T-helper 2 cell treated with Interferon-gamma antibody and Interleukin-4, amounts not matched to agents 5 μg/mL and 100 μg/mL, for 36 hours (primary cell): ENCODE results near the gene STPG2.

Experiments used
- DNase-seq: peaks from one replicate; pipeline ENCODE4 v3.0.0; 2021; ENCODE audit warnings: low spot score
- H3K27ac Mint-ChIP-seq: one replicate; pipeline ENCODE4 v1.8.0; 2021; ENCODE audit warnings: mild to moderate bottlenecking, mixed read lengths
- H3K27me3 Mint-ChIP-seq: one replicate; pipeline ENCODE4 v1.8.0; 2021; ENCODE audit warnings: low read depth, mixed read lengths
- H3K36me3 Mint-ChIP-seq: one replicate; pipeline ENCODE4 v1.8.0; 2021; ENCODE audit warnings: low read depth, mixed read lengths
- H3K4me1 Mint-ChIP-seq: one replicate; pipeline ENCODE4 v1.8.0; 2021; ENCODE audit warnings: low read depth, mixed read lengths
- H3K4me3 Mint-ChIP-seq: one replicate; pipeline ENCODE4 v1.8.0; 2022; ENCODE audit warnings: mild to moderate bottlenecking, moderate library complexity, mixed read lengths
- H3K9me3 Mint-ChIP-seq: one replicate; pipeline ENCODE4 v1.8.0; 2021; ENCODE audit warnings: mixed read lengths

Gene STPG2

DNA sequence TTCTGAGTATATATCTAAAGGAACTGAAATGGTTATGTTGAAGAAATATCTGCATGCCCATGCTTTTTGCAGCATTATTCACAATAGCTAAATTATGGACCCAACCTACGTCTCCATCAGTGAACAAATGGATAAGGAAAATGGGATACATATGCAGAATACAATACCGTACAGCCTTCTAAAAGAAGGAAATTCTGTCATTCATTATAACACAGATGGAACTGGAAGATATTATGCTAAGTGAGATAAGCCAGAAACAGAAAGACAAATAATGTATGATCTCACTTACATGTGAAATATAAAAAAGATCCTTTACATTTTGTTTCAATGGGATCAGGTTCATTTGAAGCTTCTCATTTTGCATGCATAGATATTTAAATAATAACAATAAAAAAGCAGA lies 263.3 kb downstream of the STPG2 start:
- no peaks in the 10 kb centered on the region for H3K4me1 Mint-ChIP-seq
- no peak overlapping the region for H3K4me3 Mint-ChIP-seq
- no peaks in the 10 kb centered on the region for H3K36me3 Mint-ChIP-seq

DNA sequence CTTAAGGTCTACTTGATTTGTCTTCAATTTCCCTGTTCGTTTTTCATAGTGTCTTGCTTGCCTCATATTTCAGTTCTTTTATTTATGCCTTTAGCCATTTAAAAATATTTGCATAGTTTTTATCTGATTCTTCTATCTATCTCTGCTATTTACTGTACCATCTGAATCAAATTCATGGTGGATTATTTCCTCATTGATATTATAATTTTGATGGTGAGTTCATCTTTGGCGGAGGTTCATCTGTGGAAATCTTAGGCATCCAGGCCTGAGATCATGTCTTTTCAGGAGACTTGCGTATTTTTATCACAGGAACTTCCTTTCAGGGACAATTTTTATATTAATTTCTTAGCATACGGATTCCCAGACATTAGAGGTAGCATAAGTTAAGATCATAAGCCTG lies 275.2 kb downstream of the STPG2 start:
- H3K4me3 Mint-ChIP-seq: no peak overlapping the region
- H3K27ac Mint-ChIP-seq: no peak overlapping the region

More for the DNA sequence above, 263.3 kb downstream of the STPG2 start:
- Mint-ChIP-seq H3K9me3 (peaks cover 9% of the 10 kb centered on the region), H3K27me3 (no peaks in the 10 kb centered on the region), H3K27ac (no peak overlapping the region)
- DNase-seq: no peak

DNA sequence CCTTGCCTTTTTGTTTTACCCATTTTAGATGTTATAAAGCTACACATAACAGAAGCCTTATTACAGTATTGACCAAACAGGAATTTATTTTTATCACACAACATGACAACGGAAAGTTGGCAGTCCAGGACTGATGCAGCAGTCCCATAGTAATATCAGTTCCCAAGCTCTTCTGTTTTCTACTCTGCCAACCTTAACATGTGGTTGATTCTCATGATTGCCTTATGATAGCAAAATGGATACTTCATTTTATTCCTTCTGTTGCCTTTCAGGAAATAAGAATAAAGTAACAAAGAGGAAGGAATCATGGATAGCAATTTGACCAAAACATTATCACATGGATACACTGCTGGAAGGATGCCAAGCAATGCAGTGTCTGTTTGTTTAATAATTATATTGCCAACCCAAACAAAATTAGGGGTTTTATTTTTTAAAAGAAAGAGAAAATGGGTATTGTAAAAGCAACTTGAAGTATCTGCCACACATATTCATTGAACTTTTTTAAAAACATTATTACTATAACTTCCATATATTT lies 275.7 kb downstream of the STPG2 start:
- no peaks in the 10 kb centered on the region for H3K4me1 Mint-ChIP-seq
- no peaks in the 10 kb centered on the region for H3K36me3 Mint-ChIP-seq
- peaks cover 6% of the 10 kb centered on the region for H3K9me3 Mint-ChIP-seq
- H3K27ac Mint-ChIP-seq: no peak overlapping the region
- no peaks in the 10 kb centered on the region for H3K27me3 Mint-ChIP-seq
- DNase-seq: no peak
- no peak overlapping the region for H3K4me3 Mint-ChIP-seq

More for the DNA sequence above, 275.2 kb downstream of the STPG2 start:
- Mint-ChIP-seq H3K36me3 (no peaks in the 10 kb centered on the region), H3K4me1 (no peaks in the 10 kb centered on the region), H3K9me3 (peaks cover 1% of the 10 kb centered on the region), H3K27me3 (no peaks in the 10 kb centered on the region)
- no peak for DNase-seq

DNA sequence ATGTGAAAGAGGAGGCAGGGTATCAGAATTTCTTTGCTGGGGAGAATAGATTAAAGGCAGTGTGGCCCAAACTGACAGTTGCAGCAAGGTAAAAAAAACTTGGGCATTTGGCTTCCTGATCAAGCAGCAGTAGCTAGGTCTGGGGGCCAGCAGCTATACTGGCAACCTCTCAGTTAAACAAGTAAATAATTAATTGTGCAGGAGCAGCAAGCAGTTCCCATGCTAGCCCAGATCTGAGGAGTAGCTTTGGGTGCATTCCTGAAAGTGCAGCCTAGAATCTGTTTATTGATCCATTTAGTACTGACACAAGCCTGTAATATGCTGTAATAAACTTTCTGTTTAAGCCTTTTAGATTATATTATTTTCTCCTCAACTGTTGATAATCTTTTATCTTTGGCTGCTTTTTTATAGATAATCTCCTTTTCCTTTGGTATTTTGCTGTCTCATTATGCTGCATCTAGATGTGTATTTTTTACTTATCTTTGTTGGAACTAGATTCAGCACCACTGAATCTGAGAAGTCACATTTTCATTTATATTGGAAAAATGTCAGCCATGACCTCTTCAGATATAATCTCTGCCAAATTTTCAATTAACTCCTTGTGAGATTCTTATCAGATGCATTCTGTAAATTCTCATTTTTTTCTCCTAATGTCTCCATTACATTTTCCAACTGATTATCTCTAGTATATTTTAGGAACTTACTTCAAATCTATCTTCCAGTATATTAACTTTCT lies 276.3 kb downstream of the STPG2 start:
- Mint-ChIP-seq H3K4me3 (no peak overlapping the region), H3K9me3 (peaks cover 12% of the 10 kb centered on the region)

DNA sequence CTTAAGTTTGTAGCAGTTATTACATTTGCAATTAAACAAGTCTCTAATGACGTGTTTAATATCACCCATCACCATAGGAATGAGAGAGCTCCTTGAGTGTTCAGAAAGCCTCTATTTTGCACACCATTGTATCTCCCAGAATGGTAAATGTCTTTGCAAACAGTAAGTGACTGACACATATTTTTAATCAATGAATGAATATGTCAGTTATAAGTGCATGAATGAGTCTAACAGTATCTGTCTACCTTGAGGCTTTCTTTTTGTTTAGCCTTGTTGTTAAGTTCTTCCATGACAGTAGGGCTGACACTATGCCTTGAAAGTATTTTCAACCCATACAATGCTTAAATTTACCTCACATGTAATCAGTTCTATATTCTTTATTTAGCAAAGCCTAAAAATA lies 292.2 kb downstream of the STPG2 start:
- Mint-ChIP-seq H3K4me1 (no peaks in the 10 kb centered on the region), H3K27me3 (no peaks in the 10 kb centered on the region), H3K4me3 (no peak overlapping the region), H3K36me3 (no peaks in the 10 kb centered on the region), H3K9me3 (peaks cover 15% of the 10 kb centered on the region), H3K27ac (no peak overlapping the region)
- DNase-seq: no peak

More for the DNA sequence above, 276.3 kb downstream of the STPG2 start:
- Mint-ChIP-seq H3K4me1 (no peaks in the 10 kb centered on the region), H3K27me3 (no peaks in the 10 kb centered on the region), H3K27ac (no peak overlapping the region), H3K36me3 (no peaks in the 10 kb centered on the region)
- DNase-seq: no peak

DNA sequence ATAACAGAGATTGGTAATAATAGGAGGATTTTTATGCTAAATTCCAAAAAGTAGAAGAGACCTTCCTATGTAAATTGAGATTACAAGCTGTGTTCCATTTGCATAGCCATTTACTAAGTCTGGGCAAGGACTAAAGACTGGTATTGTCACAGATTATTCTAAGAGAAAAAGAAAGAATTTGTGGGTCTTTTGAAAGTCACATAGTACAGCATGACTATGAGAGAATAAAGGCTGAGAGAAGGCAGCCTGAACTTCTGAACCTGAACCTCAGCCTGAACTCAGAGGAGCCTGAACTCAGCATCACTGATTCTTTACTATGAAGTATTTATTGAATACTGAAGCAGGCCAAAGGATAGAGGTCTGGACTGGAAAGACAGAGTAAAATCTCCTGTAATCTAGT lies 297.5 kb downstream of the STPG2 start:
- Mint-ChIP-seq H3K27me3 (no peaks in the 10 kb centered on the region), H3K4me1 (no peaks in the 10 kb centered on the region), H3K4me3 (no peak overlapping the region), H3K27ac (no peak overlapping the region), H3K36me3 (no peaks in the 10 kb centered on the region), H3K9me3 (peaks cover 9% of the 10 kb centered on the region)
- DNase-seq: no peak

DNA sequence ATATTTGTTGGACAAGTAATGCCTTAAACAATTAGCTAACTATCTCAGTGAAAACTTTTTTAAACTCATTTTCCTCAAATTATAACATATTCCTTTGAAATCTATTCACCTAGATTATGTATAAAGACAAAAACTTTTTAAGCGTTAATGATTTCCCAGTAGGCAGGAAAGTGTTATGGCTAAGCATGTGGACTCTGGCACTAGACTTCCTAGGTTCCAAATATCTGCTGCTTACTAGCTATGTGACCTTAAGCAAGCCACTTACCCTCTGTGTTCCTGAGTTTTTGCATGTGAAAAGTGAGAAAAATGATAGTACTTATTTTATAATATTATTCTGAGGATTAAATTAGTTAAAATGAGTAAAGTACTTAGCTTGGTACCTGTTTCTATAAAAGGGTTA lies 301.8 kb downstream of the STPG2 start:
- Mint-ChIP-seq H3K4me1 (no peaks in the 10 kb centered on the region), H3K9me3 (peaks cover 3% of the 10 kb centered on the region), H3K4me3 (no peak overlapping the region), H3K27me3 (no peaks in the 10 kb centered on the region), H3K27ac (no peak overlapping the region), H3K36me3 (no peaks in the 10 kb centered on the region)
- no peak for DNase-seq

DNA sequence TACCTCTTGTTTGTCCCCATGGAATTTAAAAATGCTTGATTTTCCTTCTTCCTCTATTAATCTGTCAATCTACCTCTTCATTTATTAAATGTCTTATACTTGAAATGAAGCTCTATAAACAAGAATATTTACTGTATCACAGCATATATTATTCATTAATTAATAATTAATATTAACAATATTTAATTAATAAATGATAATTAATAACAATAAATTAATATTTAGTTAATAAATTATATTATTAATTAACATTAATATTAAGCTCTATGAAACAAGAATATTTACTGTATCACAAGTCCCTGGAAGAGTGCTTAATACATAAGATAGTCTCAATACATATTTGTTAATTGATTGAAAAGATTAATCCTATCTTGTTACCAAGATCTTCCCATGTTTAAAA lies 306.6 kb downstream of the STPG2 start:
- DNase-seq: no peak
- Mint-ChIP-seq H3K4me3 (no peak overlapping the region), H3K9me3 (peaks cover 4% of the 10 kb centered on the region), H3K4me1 (no peaks in the 10 kb centered on the region), H3K27me3 (no peaks in the 10 kb centered on the region), H3K27ac (no peak overlapping the region), H3K36me3 (no peaks in the 10 kb centered on the region)

DNA sequence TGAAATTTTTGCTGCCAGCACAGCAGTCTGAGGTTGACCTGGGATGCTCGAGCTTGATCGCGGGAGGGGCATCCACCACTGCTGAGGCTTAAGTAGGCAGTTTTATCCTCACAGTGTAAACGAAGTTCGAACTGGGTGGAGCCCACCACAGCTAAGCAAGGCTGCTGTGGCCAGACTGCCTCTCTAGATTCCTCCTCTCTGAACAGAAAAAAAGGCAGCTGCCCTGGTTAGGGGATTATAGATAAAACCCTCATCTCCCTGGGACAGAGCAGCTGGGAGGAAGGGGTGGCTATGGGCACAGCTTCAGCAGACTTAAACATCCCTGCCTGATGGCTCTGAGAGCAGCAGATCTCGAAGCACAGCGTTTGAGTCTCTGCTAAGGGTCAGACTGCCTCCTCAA lies 314.6 kb downstream of the STPG2 start:
- DNase-seq: no peak
- H3K4me3 Mint-ChIP-seq: no peak overlapping the region
- no peaks in the 10 kb centered on the region for H3K4me1 Mint-ChIP-seq
- no peaks in the 10 kb centered on the region for H3K36me3 Mint-ChIP-seq
- H3K27ac Mint-ChIP-seq: no peak overlapping the region
- H3K27me3 Mint-ChIP-seq: no peaks in the 10 kb centered on the region
- peaks cover 18% of the 10 kb centered on the region for H3K9me3 Mint-ChIP-seq

DNA sequence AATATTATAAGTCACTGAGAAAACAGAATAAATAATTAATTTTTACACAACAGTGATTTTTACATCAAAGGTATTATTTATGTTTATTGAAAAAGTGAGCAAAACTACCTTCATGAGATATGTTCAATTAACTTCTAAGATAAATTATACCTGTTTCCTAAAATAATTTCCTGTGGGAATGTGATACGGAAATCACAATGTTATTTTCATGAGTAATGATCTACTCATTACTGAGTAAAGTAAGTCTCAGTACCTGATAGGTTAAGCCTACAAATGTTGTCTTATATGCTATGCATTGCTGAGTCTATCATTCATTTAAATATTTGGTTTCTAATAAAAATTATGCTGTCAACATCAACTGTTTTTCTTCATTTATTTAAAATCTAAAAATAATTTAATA lies 324.0 kb downstream of the STPG2 start:
- Mint-ChIP-seq H3K9me3 (peaks cover 7% of the 10 kb centered on the region), H3K4me3 (no peak overlapping the region), H3K27ac (no peak overlapping the region), H3K4me1 (no peaks in the 10 kb centered on the region), H3K36me3 (no peaks in the 10 kb centered on the region), H3K27me3 (no peaks in the 10 kb centered on the region)
- no peak for DNase-seq

DNA sequence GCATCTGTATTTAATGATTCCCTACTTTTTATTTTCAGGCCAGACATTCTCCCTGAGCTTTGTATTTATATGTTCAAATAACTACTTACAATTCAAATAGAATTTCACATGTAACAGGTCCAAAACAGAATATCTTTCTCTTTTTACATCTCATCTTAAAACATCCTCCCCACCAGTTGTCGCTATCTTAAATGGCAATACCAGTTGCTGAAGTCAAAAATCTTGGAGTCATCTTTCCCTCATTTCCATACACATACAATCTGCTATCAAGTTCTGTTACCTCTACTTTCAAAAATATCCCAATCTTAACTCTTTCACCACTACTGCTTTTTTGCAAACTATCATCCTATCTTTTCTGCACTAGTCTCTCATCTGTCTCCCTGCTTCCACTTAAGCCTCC lies 330.5 kb downstream of the STPG2 start:
- Mint-ChIP-seq H3K4me3 (no peak overlapping the region), H3K9me3 (peaks cover 7% of the 10 kb centered on the region), H3K36me3 (no peaks in the 10 kb centered on the region), H3K27me3 (no peaks in the 10 kb centered on the region), H3K27ac (no peak overlapping the region), H3K4me1 (no peaks in the 10 kb centered on the region)
- DNase-seq: no peak

DNA sequence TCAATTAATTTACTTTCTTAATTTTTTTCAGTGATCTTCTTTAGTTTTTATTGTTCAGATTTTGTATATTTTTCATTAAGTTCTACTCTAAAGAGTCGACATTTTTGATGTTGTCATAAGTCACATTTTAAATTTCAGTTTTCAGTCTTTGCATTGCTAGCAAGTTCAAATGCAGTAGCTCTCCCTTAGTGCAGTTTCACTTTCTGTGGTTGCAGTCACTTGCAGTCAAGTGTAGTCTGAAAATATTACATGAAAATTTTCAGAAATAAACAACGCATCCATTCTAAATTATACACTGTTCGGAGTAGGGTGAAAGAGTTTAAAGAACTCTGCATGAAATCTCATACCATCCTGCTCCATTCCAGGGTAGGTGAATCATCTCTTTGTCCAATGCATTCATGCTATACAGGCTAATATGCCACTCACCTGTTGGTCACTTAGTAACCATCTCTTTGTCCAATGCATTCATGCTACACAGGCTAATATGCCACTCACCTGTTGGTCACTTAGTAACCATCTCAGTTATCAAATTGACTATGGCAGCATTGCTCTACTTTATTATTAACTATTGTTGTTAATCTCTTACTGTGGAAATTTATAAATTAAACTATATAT lies 356.9 kb downstream of the STPG2 start:
- no peak overlapping the region for H3K27ac Mint-ChIP-seq
- H3K27me3 Mint-ChIP-seq: no peaks in the 10 kb centered on the region

DNA sequence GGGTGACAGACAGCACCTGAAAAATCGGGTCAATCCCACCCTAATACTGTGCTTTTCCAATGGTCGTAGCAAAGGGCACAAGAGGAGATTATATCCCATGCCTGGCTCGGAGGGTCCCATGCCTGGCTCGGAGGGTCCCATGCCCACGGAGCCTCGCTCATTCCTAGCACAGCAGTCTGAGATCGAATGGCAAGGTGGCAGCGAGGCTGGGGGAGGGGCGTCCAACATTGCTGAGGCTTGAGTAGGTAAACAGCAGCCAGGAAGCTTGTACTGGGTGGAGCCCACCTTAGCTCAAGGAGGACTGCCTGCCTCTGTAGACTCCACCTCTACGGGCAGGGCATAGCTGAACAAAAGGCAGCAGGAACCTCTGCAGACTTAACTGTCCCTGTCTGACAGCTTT lies 365.1 kb downstream of the STPG2 start:
- DNase-seq: no peak
- Mint-ChIP-seq H3K27ac (no peak overlapping the region), H3K9me3 (peaks cover 4% of the 10 kb centered on the region), H3K4me1 (no peaks in the 10 kb centered on the region), H3K4me3 (no peak overlapping the region), H3K36me3 (no peaks in the 10 kb centered on the region), H3K27me3 (no peaks in the 10 kb centered on the region)

More for the DNA sequence above, 356.9 kb downstream of the STPG2 start:
- Mint-ChIP-seq H3K4me3 (no peak overlapping the region), H3K36me3 (no peaks in the 10 kb centered on the region), H3K4me1 (no peaks in the 10 kb centered on the region), H3K9me3 (peaks cover 14% of the 10 kb centered on the region)
- DNase-seq: no peak

DNA sequence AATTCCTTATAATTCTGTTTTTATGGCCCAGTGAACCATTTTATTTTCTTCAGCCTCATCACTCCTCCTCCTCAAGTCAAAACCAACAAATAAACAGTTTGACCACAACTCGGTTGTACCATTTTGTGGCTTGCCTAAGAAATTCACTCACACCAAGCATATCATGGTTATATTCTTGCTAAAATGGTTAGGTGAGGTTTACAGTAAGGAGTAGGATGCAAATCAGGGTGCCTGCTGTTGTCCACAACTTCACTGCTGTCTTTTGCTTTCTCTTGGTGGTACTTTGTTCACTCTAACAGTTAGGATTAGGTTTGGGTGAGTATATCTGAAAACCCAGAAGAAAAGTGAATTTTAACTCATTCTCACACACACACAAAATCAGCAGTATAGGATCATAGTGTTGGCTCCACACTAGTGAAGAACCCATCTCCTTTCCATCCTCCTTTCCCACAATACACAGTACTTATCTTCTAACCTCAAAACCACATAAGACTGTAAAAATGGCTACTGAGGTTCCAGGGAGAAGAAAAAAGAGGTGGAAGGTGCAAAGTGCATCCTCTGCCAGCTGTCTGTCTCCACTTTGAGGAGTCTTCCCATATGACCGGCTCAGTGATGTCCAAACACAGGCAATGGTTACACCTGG lies 368.8 kb downstream of the STPG2 start:
- Mint-ChIP-seq H3K4me1 (no peaks in the 10 kb centered on the region), H3K4me3 (no peak overlapping the region), H3K27me3 (no peaks in the 10 kb centered on the region), H3K36me3 (no peaks in the 10 kb centered on the region), H3K9me3 (peaks cover 4% of the 10 kb centered on the region), H3K27ac (no peak overlapping the region)
- no peak for DNase-seq
